ENCODE data around the gene LDB3.

Gene LDB3

GRCh38 chr10:86651631-86652331 lies 16.5 kb upstream of the LDB3 start:
- DNase-seq: no peak

- peak; percentile 31 for DNase-seq
Observed at GRCh38 chr10:86652361-86653202, 15.7 kb upstream of the LDB3 start.

- no peak for DNase-seq
Observed at GRCh38 chr10:86653379-86653778, 14.9 kb upstream of the LDB3 start.

- DNase-seq: no peak
Observed at GRCh38 chr10:86653987-86654386, 14.3 kb upstream of the LDB3 start.

- peak; percentile 30 for DNase-seq
Observed at GRCh38 chr10:86654411-86655172, 13.7 kb upstream of the LDB3 start, which contains the start of gene OPN4. Gene OPN4 (plus strand): TSS chr10:86654547. CDS start chr10:86654784, 237 bp downstream.

GRCh38 chr10:86655173-86655540 lies 13.2 kb upstream of the LDB3 start:
- no peak for DNase-seq

- DNase-seq: no peak
Observed at GRCh38 chr10:86655596-86655995, 12.7 kb upstream of the LDB3 start.

GRCh38 chr10:86657011-86657395 lies 11.3 kb upstream of the LDB3 start:
- DNase-seq: no peak

- no peak for DNase-seq
Observed at GRCh38 chr10:86657396-86658011, 10.8 kb upstream of the LDB3 start.

- DNase-seq: no peak
Observed at GRCh38 chr10:86658261-86658741, 10.0 kb upstream of the LDB3 start.

- no peak for DNase-seq
Observed at GRCh38 chr10:86658751-86659150, 9.6 kb upstream of the LDB3 start.

- DNase-seq: no peak
Observed at GRCh38 chr10:86659161-86659691, 9.1 kb upstream of the LDB3 start.

- DNase-seq: no peak
Observed at GRCh38 chr10:86659721-86660453, 8.4 kb upstream of the LDB3 start.

- DNase-seq: no peak
Observed at GRCh38 chr10:86661161-86662025, 6.9 kb upstream of the LDB3 start.

GRCh38 chr10:86662186-86663045 lies 5.9 kb upstream of the LDB3 start:
- no peak for DNase-seq

- DNase-seq: no peak
Observed at GRCh38 chr10:86663046-86663345, 5.3 kb upstream of the LDB3 start.

- no peak for DNase-seq
Observed at GRCh38 chr10:86663576-86664339, 4.6 kb upstream of the LDB3 start.

GRCh38 chr10:86664341-86665217 lies 3.7 kb upstream of the LDB3 start:
- DNase-seq: no peak
